GM19452 (cell line): ENCODE data around the gene GYPE.
"Not testable (repeated sequence)": the region's sequence is repeated elsewhere in the genome, so short reads cannot be mapped to it uniquely, and the experiment has no call there.

Experiments
- ATAC-seq: cut with Tn5 transposase; IDR thresholded peaks from one replicate; pipeline ENCODE4 v1.9.1; 2021; ENCODE audit not compliant: unreplicated experiment

GYPE gene

DNA sequence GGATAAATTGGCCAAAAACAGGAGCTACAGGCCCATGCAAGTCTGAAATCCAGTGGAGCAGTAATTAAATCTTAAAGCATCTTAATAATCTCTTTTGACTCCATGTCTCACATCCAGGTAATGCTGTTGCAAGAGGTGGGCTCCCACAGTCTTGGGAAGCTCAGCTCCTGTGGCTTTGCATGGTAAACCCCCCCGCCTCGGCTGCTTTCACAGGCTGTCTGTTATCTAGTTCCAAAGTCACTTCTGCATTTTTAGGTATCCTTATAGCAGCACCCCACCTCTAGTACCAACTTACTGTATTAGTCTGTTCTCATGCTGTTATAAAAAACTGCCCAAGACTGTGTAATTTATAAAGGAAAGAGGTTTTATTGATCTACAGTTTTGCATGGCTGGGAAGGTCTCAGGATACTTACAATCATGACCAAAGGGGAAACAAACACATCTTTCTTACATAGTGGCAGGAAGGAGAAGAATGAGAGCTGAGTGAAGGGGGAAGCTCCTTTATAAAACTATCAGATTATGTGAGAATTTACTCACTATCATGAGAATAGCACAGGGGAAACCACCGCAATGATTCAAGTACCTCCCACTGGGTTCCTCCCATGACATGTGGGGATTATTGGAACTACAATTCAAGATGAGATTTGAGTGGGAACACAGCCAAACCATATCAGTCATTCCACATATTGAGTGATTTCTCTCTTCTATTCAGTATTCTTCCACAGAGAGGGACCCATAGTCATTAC is 34.7 kb downstream of the GYPE start:
- not testable (repeated sequence) for ATAC-seq

DNA sequence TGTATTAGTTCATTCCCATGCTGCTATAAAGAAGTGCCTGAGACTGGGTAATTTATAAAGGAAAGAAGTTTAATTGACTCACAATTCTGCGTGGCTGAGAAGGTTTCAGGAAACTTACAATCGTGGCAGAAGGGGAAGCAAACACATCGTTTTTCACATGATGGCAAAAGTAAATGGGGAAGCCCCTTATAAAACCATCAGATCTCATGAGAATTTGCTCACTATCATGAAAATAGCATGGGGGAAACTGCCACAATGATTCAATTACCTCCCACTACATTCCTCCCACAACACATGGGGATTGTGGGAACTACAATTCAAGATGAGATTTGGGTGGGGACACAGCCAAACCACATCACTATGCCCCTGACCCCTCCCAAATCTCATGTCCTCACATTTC is 35.4 kb downstream of the GYPE start:
- not testable (repeated sequence) for ATAC-seq

- ATAC-seq: not testable (repeated sequence)
Observed at GRCh38 chr4:143862716-143863115, 42.6 kb downstream of the GYPE start.

DNA sequence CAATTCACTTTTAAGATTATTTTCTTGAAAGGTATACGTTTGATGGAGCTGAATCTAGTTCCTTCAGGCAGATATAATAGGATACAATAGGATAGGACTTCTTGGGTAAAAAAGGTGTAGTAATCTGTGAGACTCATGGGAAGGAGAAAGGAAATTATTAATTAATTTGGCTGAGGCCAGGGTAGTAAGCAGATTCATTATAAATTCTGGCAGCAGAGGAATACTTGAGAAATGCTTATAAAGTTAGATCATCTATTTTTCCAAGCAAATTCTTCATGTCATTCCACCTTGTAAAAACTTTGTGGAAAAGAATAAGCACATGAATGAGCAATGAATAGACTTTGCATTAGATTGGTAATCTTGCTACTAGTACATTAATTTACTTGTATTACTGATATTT is 46.9 kb downstream of the GYPE start:
- no peak for ATAC-seq

GRCh38 chr4:143857391-143858336 is 47.7 kb downstream of the GYPE start:
- ATAC-seq: not testable (repeated sequence)

- not testable (repeated sequence) for ATAC-seq
Observed at GRCh38 chr4:143856017-143856557, 49.3 kb downstream of the GYPE start.

DNA sequence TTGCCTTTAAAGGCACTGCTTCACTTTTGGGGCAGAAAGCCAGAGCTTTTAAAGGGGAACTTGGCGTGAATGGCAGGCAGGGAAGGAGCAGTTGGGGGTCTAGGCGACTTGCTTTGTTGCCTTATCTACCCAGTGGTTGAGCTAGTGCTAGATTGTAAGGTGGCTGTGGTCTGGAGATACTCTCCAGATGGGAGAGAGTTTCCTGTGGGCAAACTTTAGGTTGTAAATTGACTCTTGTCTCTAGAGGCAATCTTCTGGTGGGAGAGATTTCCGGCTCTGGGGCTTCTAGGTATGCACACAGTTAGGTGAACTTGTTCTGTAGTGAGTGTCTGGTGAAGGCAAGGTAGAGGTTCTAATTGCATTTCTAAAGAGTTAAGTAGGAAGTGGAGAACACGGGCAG is 50.7 kb downstream of the GYPE start:
- ATAC-seq: not testable (repeated sequence)

DNA sequence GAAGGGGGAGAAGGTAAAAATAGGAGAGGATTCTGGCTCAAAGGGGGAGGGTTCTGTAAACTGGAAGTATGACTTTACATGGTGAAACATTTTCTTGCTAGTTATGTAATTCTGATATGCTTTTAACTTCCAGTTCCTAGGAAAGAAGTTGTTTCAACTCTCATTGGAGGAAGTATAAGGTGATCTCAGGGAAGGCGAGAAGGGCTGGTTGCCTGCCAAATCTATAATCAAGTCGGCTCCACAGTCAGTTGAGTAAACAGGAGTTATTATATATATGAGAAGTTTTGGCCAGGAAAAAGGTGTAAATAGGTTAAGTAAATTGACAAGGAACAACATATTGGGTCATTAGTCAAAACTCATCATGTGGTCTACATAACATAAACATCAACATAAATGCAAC is 56.1 kb downstream of the GYPE start:
- not testable (repeated sequence) for ATAC-seq

GRCh38 chr4:143843506-143843832 is 61.9 kb downstream of the GYPE start:
- not testable (repeated sequence) for ATAC-seq

DNA sequence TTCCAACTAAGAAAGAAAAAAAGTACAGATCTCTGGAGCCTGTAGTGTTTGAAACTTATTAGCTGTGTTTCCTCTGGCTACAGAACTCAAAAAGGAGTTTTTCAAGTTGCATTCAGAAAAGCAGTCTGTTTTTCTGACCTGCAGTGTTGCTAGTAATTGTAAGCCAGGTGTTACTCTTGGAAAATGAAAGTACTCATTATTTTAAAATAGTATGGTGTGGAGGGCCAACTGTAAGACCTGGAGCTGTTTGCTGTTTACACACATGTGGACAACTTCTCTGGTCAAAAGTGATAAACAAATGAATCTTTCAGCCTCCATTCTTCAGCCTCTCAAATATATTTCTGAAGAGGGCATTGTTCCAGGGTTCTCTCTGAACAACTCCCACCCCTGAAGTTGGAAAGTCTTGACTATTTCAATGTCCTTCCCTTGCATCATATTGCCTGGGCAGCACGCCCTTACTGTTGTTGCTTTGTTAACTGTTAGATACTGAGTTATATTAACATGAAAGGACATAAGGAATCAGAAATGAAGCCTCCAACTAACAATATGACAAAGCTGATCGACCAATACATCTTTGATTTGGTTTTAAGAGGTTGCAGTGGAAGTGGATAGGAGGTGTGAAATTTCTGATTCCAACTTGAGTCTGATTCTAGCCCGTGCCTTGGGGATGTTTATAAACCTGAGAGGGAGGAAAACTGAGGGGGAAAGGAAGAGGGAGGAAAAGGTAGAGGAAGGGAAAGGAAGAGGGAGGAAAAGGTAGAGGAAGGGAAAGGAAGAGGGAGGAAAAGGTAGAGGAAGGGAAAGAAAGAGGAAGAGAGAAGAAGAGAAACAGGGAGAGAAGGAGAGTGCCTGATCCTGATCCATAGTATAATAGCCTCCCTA is 62.5 kb downstream of the GYPE start:
- not testable (repeated sequence) for ATAC-seq

DNA sequence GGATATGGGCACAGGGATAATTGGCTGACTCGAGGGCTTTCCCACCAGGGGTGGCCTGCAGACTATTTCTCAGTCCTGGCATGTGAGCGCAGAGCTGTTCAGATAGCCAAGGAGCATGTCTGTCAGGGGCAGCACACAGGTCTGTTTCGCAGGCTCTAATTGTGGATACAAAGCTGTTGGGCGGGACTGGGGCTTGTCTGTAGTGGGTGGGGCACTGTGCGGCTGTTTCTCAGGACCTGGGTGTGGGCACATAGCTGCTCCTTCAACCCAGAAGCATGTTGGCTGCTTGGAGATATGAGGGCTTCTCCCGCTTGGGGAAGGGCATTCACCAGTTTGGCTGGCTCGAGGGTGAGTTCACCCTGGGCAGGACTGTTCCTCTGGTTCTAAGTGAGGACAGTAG is 65.9 kb downstream of the GYPE start:
- not testable (repeated sequence) for ATAC-seq

DNA sequence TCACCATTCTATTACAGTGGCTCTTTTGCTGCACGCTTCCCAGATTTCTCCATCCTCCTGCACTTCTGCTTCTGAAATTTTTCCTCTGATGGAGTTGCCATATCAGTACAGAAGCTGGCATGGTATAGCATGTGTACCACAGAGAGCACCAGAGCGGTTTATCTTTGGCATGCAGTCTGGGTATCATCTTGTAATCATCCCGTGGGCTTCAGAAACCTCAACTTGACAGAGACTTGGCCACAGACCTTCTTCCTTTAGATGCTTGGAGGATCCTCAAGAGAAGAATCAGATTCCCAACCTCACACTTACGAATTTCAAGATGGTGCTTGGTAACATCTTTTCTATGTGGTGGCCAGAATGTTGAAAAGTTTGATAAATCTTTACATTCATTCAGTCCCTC is 71.2 kb downstream of the GYPE start:
- ATAC-seq: not testable (repeated sequence)

- not testable (repeated sequence) for ATAC-seq
Observed at GRCh38 chr4:143833676-143834075, 71.7 kb downstream of the GYPE start.

DNA sequence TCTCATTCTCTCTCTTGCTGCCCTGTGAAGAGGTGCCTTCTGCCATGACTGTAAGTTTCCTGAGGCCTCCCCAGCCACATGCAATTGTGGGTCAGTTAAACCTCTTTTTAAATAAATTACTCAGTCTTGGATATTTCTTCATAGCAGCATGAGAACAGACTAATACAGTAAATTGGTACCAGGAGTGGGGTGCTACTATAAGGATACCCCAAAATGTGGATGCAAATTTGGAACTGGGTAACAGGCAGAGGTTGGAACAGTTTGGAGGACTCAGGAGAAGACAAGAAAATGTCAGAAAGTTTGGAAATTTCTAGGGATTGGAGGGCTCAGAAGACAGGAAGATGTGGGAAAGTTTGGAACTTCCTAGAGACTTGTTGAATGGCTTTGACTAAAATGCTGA is 74.8 kb downstream of the GYPE start:
- not testable (repeated sequence) for ATAC-seq

DNA sequence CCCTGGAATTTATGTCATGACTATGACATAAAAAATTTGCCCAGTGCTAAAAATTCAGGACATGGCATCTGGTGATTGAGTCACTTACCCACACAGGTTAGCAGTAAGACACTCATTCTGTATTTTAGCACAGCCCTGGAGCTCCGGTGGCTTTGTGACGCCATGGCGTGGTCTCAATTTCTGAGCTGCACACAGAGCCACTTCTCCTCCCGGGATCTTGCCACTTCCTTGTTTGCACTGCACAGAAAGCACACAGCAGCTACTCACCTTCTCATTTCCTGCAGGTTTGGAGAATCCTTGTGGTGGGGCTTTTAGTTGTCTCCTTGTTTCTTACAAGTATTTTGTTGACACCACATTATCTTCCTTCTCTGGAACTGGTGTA is 76.1 kb downstream of the GYPE start:
- not testable (repeated sequence) for ATAC-seq
